Activated CD8-positive, alpha-beta memory T cell treated with anti-CD3 and anti-CD28 coated beads, Interleukin-2, amount 50 U/mL, for 24 hours (primary cell): ENCODE measurements around the gene PRMT7.

Source experiments
- DNase-seq: peaks from one replicate; pipeline ENCODE4 v3.0.0-alpha.2; 2020; ENCODE audit errors: extremely low read depth

The PRMT7 gene

GRCh38 chr16:68347605-68348004 lies 36.8 kb downstream of the PRMT7 start:
- no peak for DNase-seq

- no peak for DNase-seq
Observed at GRCh38 chr16:68348639-68349445, 38.0 kb downstream of the PRMT7 start.

- no peak for DNase-seq
Observed at GRCh38 chr16:68349838-68350410, 39.1 kb downstream of the PRMT7 start.

GRCh38 chr16:68350813-68351350 lies 40.1 kb downstream of the PRMT7 start:
- DNase-seq: no peak

GRCh38 chr16:68351463-68351862 lies 40.6 kb downstream of the PRMT7 start:
- no peak for DNase-seq

- DNase-seq: no peak
Observed at GRCh38 chr16:68351991-68352431, 41.2 kb downstream of the PRMT7 start.

GRCh38 chr16:68353366-68353765 lies 42.5 kb downstream of the PRMT7 start:
- DNase-seq: no peak

- no peak for DNase-seq
Observed at GRCh38 chr16:68354816-68355215, 44.0 kb downstream of the PRMT7 start.

GRCh38 chr16:68355447-68356248 lies 44.8 kb downstream of the PRMT7 start:
- DNase-seq: no peak

- peak; percentile 36 for DNase-seq
Observed at GRCh38 chr16:68356249-68356918, 45.6 kb downstream of the PRMT7 start.

- DNase-seq: no peak
Observed at GRCh38 chr16:68356919-68357286, 46.1 kb downstream of the PRMT7 start.

GRCh38 chr16:68357521-68357922 lies 46.7 kb downstream of the PRMT7 start:
- no peak for DNase-seq

GRCh38 chr16:68357923-68358322 lies 47.1 kb downstream of the PRMT7 start:
- DNase-seq: no peak

- no peak for DNase-seq
Observed at GRCh38 chr16:68358951-68359350, 48.1 kb downstream of the PRMT7 start.

GRCh38 chr16:68359398-68360191 lies 48.8 kb downstream of the PRMT7 start:
- DNase-seq: no peak

- DNase-seq: no peak
Observed at GRCh38 chr16:68360547-68360946, 49.7 kb downstream of the PRMT7 start.

GRCh38 chr16:68360956-68361355 lies 50.1 kb downstream of the PRMT7 start:
- DNase-seq: no peak

- no peak for DNase-seq
Observed at GRCh38 chr16:68361485-68361884, 50.7 kb downstream of the PRMT7 start.

GRCh38 chr16:68362262-68362913 lies 51.6 kb downstream of the PRMT7 start:
- no peak for DNase-seq

GRCh38 chr16:68362947-68363657 lies 52.3 kb downstream of the PRMT7 start:
- DNase-seq: no peak
